ENCODE measurements around the gene UCN. TPM values are rescaled to one million over a fixed set of nuclear protein-coding genes. Genes with fewer than 3 reads are reported as not detected.

Gene UCN
- total RNA-seq, 1 donor: 0.36 TPM

GRCh38 chr2:27314709-27315108, 6.5 kb upstream of the UCN start:
- Histone ChIP-seq H3K79me2 (ENCODE audit: insufficient read depth, low read length) (peaks cover 9% of the 10 kb centered on the region), H3K27ac (ENCODE audit: low read depth, low read length) (no peak overlapping the region), H3K4me1 (ENCODE audit: insufficient read depth, low read length) (no peaks in the 10 kb centered on the region), H3K27me3 (ENCODE audit: insufficient read depth, low read length) (no peaks in the 10 kb centered on the region), H3K4me3 (ENCODE audit: insufficient read depth, low read length) (no peak overlapping the region), H3K36me3 (ENCODE audit: insufficient read depth, low read length) (peaks cover 26% of the 10 kb centered on the region), H3K4me2 (ENCODE audit: insufficient read depth, low read length) (no peak overlapping the region), H3K9me3 (ENCODE audit: low read depth, low read length) (no peaks in the 10 kb centered on the region), H4K20me1 (ENCODE audit: insufficient read depth, low read length) (peaks cover 52% of the 10 kb centered on the region), H2AFZ (ENCODE audit: low read length) (no peak overlapping the region)
- no peak for TF ChIP-seq CTCF (IDR thresholded peaks at IDR 0.05; ENCODE audit: extremely low read depth, low read depth, low read length)
- peak; percentile 49 for DNase-seq (ENCODE audit: insufficient read length, low spot score, missing footprints)

- Histone ChIP-seq H3K36me3 (ENCODE audit: insufficient read depth, low read length) (peaks cover 33% of the 10 kb centered on the region), H2AFZ (ENCODE audit: low read length) (no peak overlapping the region), H3K9me3 (ENCODE audit: low read depth, low read length) (no peaks in the 10 kb centered on the region), H4K20me1 (ENCODE audit: insufficient read depth, low read length) (peaks cover 54% of the 10 kb centered on the region), H3K4me1 (ENCODE audit: insufficient read depth, low read length) (no peaks in the 10 kb centered on the region), H3K27ac (ENCODE audit: low read depth, low read length) (no peak overlapping the region), H3K4me2 (ENCODE audit: insufficient read depth, low read length) (no peak overlapping the region), H3K79me2 (ENCODE audit: insufficient read depth, low read length) (peaks cover 4% of the 10 kb centered on the region), H3K27me3 (ENCODE audit: insufficient read depth, low read length) (peaks cover 2% of the 10 kb centered on the region), H3K4me3 (ENCODE audit: insufficient read depth, low read length) (no peak overlapping the region)
- DNase-seq (ENCODE audit: insufficient read length, low spot score, missing footprints): peak; percentile 30
- TF ChIP-seq CTCF (IDR thresholded peaks at IDR 0.05; ENCODE audit: extremely low read depth, low read depth, low read length): no peak
Measured at GRCh38 chr2:27313882-27314645, 5.8 kb upstream of the UCN start.

- no peak for TF ChIP-seq CTCF (IDR thresholded peaks at IDR 0.05; ENCODE audit: extremely low read depth, low read depth, low read length)
Measured at GRCh38 chr2:27312152-27312551, 3.9 kb upstream of the UCN start.

GRCh38 chr2:27309651-27310050, 1.4 kb upstream of the UCN start:
- Histone ChIP-seq H3K79me2 (ENCODE audit: insufficient read depth, low read length) (no peaks in the 10 kb centered on the region), H3K4me2 (ENCODE audit: insufficient read depth, low read length) (no peak overlapping the region), H3K27ac (ENCODE audit: low read depth, low read length) (no peak overlapping the region), H3K4me1 (ENCODE audit: insufficient read depth, low read length) (no peaks in the 10 kb centered on the region), H3K27me3 (ENCODE audit: insufficient read depth, low read length) (peaks cover 43% of the 10 kb centered on the region), H3K4me3 (ENCODE audit: insufficient read depth, low read length) (no peak overlapping the region), H4K20me1 (ENCODE audit: insufficient read depth, low read length) (peaks cover 37% of the 10 kb centered on the region), H2AFZ (ENCODE audit: low read length) (no peak overlapping the region), H3K36me3 (ENCODE audit: insufficient read depth, low read length) (peaks cover 17% of the 10 kb centered on the region), H3K9me3 (ENCODE audit: low read depth, low read length) (no peaks in the 10 kb centered on the region)
- TF ChIP-seq CTCF (IDR thresholded peaks at IDR 0.05; ENCODE audit: extremely low read depth, low read depth, low read length): no peak
- DNase-seq (ENCODE audit: insufficient read length, low spot score, missing footprints): peak; percentile 63

More at GRCh38 chr2:27312152-27312551, 3.9 kb upstream of the UCN start:
- H4K20me1 ChIP-seq (ENCODE audit: insufficient read depth, low read length): peaks cover 55% of the 10 kb centered on the region
- peaks cover 21% of the 10 kb centered on the region for H3K27me3 ChIP-seq (ENCODE audit: insufficient read depth, low read length)
- H3K36me3 ChIP-seq (ENCODE audit: insufficient read depth, low read length): peaks cover 30% of the 10 kb centered on the region
- no peaks in the 10 kb centered on the region for H3K79me2 ChIP-seq (ENCODE audit: insufficient read depth, low read length)
- no peak overlapping the region for H3K4me3 ChIP-seq (ENCODE audit: insufficient read depth, low read length)
- DNase-seq (ENCODE audit: insufficient read length, low spot score, missing footprints): peak; percentile 53
- no peaks in the 10 kb centered on the region for H3K9me3 ChIP-seq (ENCODE audit: low read depth, low read length)
- no peaks in the 10 kb centered on the region for H3K4me1 ChIP-seq (ENCODE audit: insufficient read depth, low read length)
- no peak overlapping the region for H3K4me2 ChIP-seq (ENCODE audit: insufficient read depth, low read length)
- H2AFZ ChIP-seq (ENCODE audit: low read length): no peak overlapping the region
- H3K27ac ChIP-seq (ENCODE audit: low read depth, low read length): no peak overlapping the region
